Astrocyte (in vitro differentiated cells and primary cell): ENCODE measurements around the gene AKAP13. TPM values are rescaled to one million over a fixed set of nuclear protein-coding genes. Genes with fewer than 3 reads are reported as not detected.

Experiments used
- DNase-seq: peaks from one replicate; pipeline ENCODE4 v3.0.0-alpha.2; 2010; ENCODE audit warnings: low read depth
- FAIRE-seq: peaks from 2 replicates; lab custom pipeline; 2011; peaks lifted over from hg19 to GRCh38; lab: Jason Lieb, UNC
- H2AFZ ChIP-seq: 2 replicates; pipeline ENCODE4 v1.6.0; 2012; ENCODE audit warnings: low read depth, low read length, inconsistent platforms
- H3K27ac ChIP-seq: 2 replicates; pipeline ENCODE4 v1.5.1; 2011; ENCODE audit warnings: low read depth, low read length, inconsistent platforms
- H3K27me3 ChIP-seq: 2 replicates; pipeline ENCODE4 v1.6.0; 2011; ENCODE audit warnings: low read length, inconsistent platforms; ENCODE audit not compliant: insufficient read depth
- H3K36me3 ChIP-seq: 2 replicates; pipeline ENCODE4 v1.5.1; 2011; ENCODE audit warnings: low read length, inconsistent platforms; ENCODE audit not compliant: insufficient read depth
- H3K4me1 ChIP-seq: 2 replicates; pipeline ENCODE4 v1.5.1; 2011; ENCODE audit warnings: low read length, inconsistent platforms; ENCODE audit not compliant: insufficient read depth
- H3K4me2 ChIP-seq: 2 replicates; pipeline ENCODE4 v1.6.0; 2012; ENCODE audit warnings: low read length, inconsistent platforms
- H3K4me3 ChIP-seq: 2 replicates; pipeline ENCODE4 v1.5.1; 2011; ENCODE audit warnings: low read depth, mild to moderate bottlenecking, low read length, inconsistent platforms; ENCODE audit not compliant: insufficient read depth
- H3K79me2 ChIP-seq: 2 replicates; pipeline ENCODE4 v1.6.0; 2012; ENCODE audit warnings: mild to moderate bottlenecking, low read length, inconsistent platforms; ENCODE audit not compliant: insufficient read depth
- H3K9ac ChIP-seq: 2 replicates; pipeline ENCODE4 v1.6.0; 2012; ENCODE audit warnings: mild to moderate bottlenecking, low read length, inconsistent platforms
- H3K9me3 ChIP-seq: 2 replicates; pipeline ENCODE4 v1.5.1; 2012; ENCODE audit warnings: low read depth, mild to moderate bottlenecking, low read length, inconsistent platforms; ENCODE audit not compliant: insufficient read depth
- H4K20me1 ChIP-seq: 2 replicates; pipeline ENCODE4 v1.6.0; 2012; ENCODE audit warnings: low read length, inconsistent platforms; ENCODE audit not compliant: insufficient read depth
- H3K27ac Mint-ChIP-seq: one replicate; pipeline ENCODE4 v1.8.0; 2021; ENCODE audit warnings: mild to moderate bottlenecking, mixed read lengths; ENCODE audit not compliant: unreplicated experiment
- H3K27me3 Mint-ChIP-seq: one replicate; pipeline ENCODE4 v1.8.0; 2021; ENCODE audit warnings: low read depth, mixed read lengths; ENCODE audit not compliant: unreplicated experiment
- H3K36me3 Mint-ChIP-seq: one replicate; pipeline ENCODE4 v1.8.0; 2021; ENCODE audit warnings: low read depth, mixed read lengths; ENCODE audit not compliant: unreplicated experiment
- H3K4me1 Mint-ChIP-seq: one replicate; pipeline ENCODE4 v1.8.0; 2021; ENCODE audit warnings: low read depth, mixed read lengths; ENCODE audit not compliant: unreplicated experiment
- H3K4me3 Mint-ChIP-seq: one replicate; pipeline ENCODE4 v1.8.0; 2021; ENCODE audit warnings: mild to moderate bottlenecking, moderate library complexity, mixed read lengths; ENCODE audit not compliant: unreplicated experiment
- H3K9me3 Mint-ChIP-seq: one replicate; pipeline ENCODE4 v1.8.0; 2021; ENCODE audit warnings: mild to moderate bottlenecking, mixed read lengths; ENCODE audit not compliant: unreplicated experiment
- EZH2 ChIP-seq: IDR thresholded peaks from 2 replicates; pipeline ENCODE4 v1.6.1; 2012; ENCODE audit warnings: mild to moderate bottlenecking, low read length, inconsistent platforms; ENCODE audit not compliant: insufficient read depth
- total RNA-seq: library from RNA; stranded (reverse); gene quantifications from 2 replicates; pipeline ENCODE4 v1.2.1, GENCODE V29; 2021
- TF ChIP-seq, protein P1 (sequence below): IDR thresholded peaks from 2 replicates; pipeline ENCODE4 v1.5.1; 2011; ENCODE audit warnings: low read depth, mild to moderate bottlenecking, inconsistent platforms, low read length, moderate library complexity; ENCODE audit not compliant: insufficient read depth

AKAP13 gene
- total RNA-seq, 1 donor from 2014 or later: 98.2 TPM

DNA sequence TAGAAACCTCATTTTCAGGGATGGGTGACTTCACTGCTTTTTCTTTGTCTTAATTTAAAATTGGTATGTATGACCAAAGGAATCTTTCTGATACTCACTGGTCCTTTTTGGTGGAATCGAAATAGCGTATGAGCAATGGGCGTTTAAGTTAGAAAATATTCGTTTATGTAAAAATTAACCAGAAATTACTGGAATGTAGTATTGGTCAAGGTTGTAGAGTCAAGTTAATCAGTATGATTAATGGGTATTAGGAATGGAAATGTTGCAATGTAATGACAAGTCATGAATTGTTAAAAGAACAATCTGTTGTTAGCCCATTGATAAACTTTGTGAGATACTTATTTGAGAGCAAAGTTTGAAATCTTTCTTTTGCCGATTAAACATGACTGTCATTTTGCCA, 36.9 kb downstream of the AKAP13 start:
- Histone ChIP-seq H4K20me1 (peaks cover 25% of the 10 kb centered on the region), H3K4me3 (no peak overlapping the region), H3K27ac (no peak overlapping the region), H3K9me3 (no peaks in the 10 kb centered on the region), H3K4me1 (peaks cover 31% of the 10 kb centered on the region), H3K27me3 (no peaks in the 10 kb centered on the region), H3K79me2 (peaks cover 90% of the 10 kb centered on the region), H3K4me2 (no peak overlapping the region), H2AFZ (no peak overlapping the region), H3K9ac (no peak overlapping the region), H3K36me3 (no peaks in the 10 kb centered on the region)
- DNase-seq (peak; percentile 60), FAIRE-seq (peak; percentile 26)
- H3K27ac Mint-ChIP-seq: no peak overlapping the region
- no peaks in the 10 kb centered on the region for H3K27me3 Mint-ChIP-seq
- H3K4me1 Mint-ChIP-seq: peaks cover 72% of the 10 kb centered on the region
- TF ChIP-seq EZH2: no peak
- TF ChIP-seq, protein P1, sequence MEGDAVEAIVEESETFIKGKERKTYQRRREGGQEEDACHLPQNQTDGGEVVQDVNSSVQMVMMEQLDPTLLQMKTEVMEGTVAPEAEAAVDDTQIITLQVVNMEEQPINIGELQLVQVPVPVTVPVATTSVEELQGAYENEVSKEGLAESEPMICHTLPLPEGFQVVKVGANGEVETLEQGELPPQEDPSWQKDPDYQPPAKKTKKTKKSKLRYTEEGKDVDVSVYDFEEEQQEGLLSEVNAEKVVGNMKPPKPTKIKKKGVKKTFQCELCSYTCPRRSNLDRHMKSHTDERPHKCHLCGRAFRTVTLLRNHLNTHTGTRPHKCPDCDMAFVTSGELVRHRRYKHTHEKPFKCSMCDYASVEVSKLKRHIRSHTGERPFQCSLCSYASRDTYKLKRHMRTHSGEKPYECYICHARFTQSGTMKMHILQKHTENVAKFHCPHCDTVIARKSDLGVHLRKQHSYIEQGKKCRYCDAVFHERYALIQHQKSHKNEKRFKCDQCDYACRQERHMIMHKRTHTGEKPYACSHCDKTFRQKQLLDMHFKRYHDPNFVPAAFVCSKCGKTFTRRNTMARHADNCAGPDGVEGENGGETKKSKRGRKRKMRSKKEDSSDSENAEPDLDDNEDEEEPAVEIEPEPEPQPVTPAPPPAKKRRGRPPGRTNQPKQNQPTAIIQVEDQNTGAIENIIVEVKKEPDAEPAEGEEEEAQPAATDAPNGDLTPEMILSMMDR: no peak
- peaks cover 2% of the 10 kb centered on the region for H3K36me3 Mint-ChIP-seq
- H3K4me3 Mint-ChIP-seq: no peak overlapping the region
- no peaks in the 10 kb centered on the region for H3K9me3 Mint-ChIP-seq

DNA sequence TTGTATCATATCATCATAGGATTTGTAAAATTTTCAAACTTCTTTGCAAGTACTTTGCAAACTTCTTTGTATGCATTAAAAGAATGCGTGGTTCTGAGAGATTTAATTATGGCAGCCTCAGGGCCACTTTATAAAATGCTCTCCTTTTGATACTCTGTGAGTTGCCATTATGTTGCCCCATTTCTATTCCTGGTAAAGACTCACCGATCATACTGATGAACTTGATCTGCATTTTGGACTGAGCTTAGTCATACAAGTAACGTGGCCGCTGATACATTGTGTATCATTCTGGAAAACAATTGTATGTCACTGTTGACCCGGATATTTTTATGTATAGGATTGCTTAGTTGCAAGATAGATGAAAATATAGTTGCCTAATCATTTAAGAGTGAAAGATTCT, 38.8 kb downstream of the AKAP13 start:
- no peak overlapping the region for H3K9ac ChIP-seq
- TF ChIP-seq EZH2: no peak
- TF ChIP-seq, protein P1: no peak
- H3K4me3 Mint-ChIP-seq: peak overlapping the region; percentile 8
- peak overlapping the region; percentile 41 for H3K4me2 ChIP-seq
- H3K27me3 ChIP-seq: no peaks in the 10 kb centered on the region
- peaks cover 94% of the 10 kb centered on the region for H3K79me2 ChIP-seq
- no peaks in the 10 kb centered on the region for H3K27me3 Mint-ChIP-seq
- no peak overlapping the region for H3K27ac ChIP-seq
- peaks cover 71% of the 10 kb centered on the region for H3K4me1 Mint-ChIP-seq
- H3K9me3 ChIP-seq: no peaks in the 10 kb centered on the region
- peaks cover 38% of the 10 kb centered on the region for H4K20me1 ChIP-seq
- no peak overlapping the region for H3K27ac Mint-ChIP-seq
- no peaks in the 10 kb centered on the region for H3K36me3 ChIP-seq
- FAIRE-seq (no peak), DNase-seq (peak; percentile 51)
- peaks cover 13% of the 10 kb centered on the region for H3K4me1 ChIP-seq
- peaks cover 2% of the 10 kb centered on the region for H3K36me3 Mint-ChIP-seq
- no peak overlapping the region for H2AFZ ChIP-seq
- no peaks in the 10 kb centered on the region for H3K9me3 Mint-ChIP-seq
- no peak overlapping the region for H3K4me3 ChIP-seq

DNA sequence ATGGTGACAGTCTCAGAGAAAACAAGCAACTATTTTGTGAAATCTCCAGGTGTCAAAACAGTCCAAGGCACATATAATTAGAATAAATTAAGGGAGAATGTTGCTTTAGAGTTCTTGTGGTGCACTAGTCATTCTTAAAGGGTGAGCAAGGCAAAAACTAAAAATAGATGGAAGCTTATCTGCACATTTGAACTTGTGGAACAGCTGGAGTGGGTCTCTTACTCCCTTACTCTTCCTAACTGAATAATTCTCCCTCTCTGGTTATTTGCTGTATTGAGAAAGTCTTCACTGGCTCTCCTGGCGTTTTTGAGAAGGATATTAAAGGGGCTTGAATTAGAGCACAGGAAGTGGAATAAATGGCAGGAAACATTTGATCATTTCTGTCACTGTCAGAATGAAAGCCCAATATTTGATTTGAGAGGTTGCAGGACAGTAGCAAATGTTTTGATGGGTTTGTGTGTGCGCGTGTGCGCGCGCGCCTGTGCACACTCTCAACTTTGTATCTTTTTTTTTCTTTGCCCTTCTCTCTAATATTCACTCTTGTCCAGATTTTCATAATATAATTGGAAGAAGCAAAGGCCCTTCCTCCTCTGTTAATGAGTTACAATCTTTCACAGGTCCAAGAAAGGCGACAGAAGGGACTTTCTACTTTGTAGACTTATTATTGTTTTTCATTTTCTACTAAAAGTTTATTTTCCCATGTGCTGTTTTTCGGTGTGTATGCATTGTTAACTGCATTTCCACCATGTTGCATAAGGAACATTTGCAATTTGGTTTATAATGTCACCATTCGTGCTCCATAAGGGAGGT, 40.9 kb downstream of the AKAP13 start:
- H2AFZ ChIP-seq: no peak overlapping the region
- FAIRE-seq (peak; percentile 23), DNase-seq (peak; percentile 75)
- Mint-ChIP-seq H3K27ac (peak overlapping the region; percentile 38), H3K36me3 (peaks cover 2% of the 10 kb centered on the region), H3K4me1 (peaks cover 54% of the 10 kb centered on the region), H3K27me3 (no peaks in the 10 kb centered on the region), H3K9me3 (no peaks in the 10 kb centered on the region), H3K4me3 (no peak overlapping the region)
- peaks cover 6% of the 10 kb centered on the region for H3K4me1 ChIP-seq
- no peak overlapping the region for H3K4me3 ChIP-seq
- H3K9ac ChIP-seq: no peak overlapping the region
- TF ChIP-seq, protein P1: no peak
- no peak for TF ChIP-seq EZH2
- H3K36me3 ChIP-seq: no peaks in the 10 kb centered on the region
- peaks cover 94% of the 10 kb centered on the region for H3K79me2 ChIP-seq
- H3K9me3 ChIP-seq: no peaks in the 10 kb centered on the region
- H3K27ac ChIP-seq: peak overlapping the region; percentile 13
- peak overlapping the region; percentile 43 for H3K4me2 ChIP-seq
- H4K20me1 ChIP-seq: peaks cover 55% of the 10 kb centered on the region
- H3K27me3 ChIP-seq: no peaks in the 10 kb centered on the region
